ENCODE measurements around the gene HECW1.

DNA sequence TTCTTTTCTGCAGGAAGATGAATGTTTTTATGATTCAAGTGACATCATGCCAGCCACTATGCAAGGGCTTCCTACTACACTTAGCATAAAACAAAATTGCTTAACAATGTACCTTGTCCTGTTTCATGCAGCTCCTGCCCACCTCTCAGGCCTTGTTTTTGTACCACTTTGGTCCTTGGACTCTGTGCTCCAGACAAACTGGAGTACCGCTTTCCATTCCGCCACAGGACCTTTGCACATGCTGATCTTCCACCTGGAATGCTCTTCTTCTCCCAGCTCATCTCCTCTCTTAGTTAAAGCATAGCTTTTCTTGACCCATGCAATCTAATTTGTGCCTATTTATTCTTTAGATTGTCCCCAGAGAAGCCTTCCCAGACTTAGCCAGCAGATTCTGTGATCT is 393.0 kb downstream of the HECW1 start:
- TF ChIP-seq, protein P1, sequence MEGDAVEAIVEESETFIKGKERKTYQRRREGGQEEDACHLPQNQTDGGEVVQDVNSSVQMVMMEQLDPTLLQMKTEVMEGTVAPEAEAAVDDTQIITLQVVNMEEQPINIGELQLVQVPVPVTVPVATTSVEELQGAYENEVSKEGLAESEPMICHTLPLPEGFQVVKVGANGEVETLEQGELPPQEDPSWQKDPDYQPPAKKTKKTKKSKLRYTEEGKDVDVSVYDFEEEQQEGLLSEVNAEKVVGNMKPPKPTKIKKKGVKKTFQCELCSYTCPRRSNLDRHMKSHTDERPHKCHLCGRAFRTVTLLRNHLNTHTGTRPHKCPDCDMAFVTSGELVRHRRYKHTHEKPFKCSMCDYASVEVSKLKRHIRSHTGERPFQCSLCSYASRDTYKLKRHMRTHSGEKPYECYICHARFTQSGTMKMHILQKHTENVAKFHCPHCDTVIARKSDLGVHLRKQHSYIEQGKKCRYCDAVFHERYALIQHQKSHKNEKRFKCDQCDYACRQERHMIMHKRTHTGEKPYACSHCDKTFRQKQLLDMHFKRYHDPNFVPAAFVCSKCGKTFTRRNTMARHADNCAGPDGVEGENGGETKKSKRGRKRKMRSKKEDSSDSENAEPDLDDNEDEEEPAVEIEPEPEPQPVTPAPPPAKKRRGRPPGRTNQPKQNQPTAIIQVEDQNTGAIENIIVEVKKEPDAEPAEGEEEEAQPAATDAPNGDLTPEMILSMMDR (conservative IDR thresholded peaks at IDR 0.05) = no peak
- TF ChIP-seq EZH2 (IDR thresholded peaks at IDR 0.05; ENCODE audit: low read depth) = no peak

Data from PC-9 (cell line).